HEK293 (cell line): ENCODE data around the gene VPS18.

Experiments used
- CTCF ChIA-PET: fragments of 350-600 bp; formaldehyde crosslinking; extraction: SDS; loops from one replicate; lab custom pipeline; 2021; ENCODE audit warnings: antibody characterized with exemption; lab: Yijun Ruan, JAX
- POLR2A ChIA-PET: fragments of 300-600 bp; formaldehyde crosslinking; extraction: SDS; loops from one replicate; lab custom pipeline; 2020; ENCODE audit warnings: antibody characterized with exemption, inconsistent platforms; lab: Yijun Ruan, JAX
- H3K27ac ChIP-seq: fragments of 200-500 bp; sonication (Bioruptor generic); 2 replicates; pipeline ENCODE4 v1.5.1; 2014; ENCODE audit warnings: low read depth, low read length, control low read depth, inconsistent platforms; ENCODE audit errors: extremely low read depth
- H3K36me3 ChIP-seq, 2 experiments: fragments of 200-500 bp in 1 of 2; sonication (Bioruptor generic) in 1 of 2; 1 replicate in 1 of 2; 2 replicates in 1 of 2; pipeline ENCODE4 v1.5.1; 2014 to 2017; ENCODE audit warnings: inconsistent platforms in 2 of 2, low read length in 2 of 2; ENCODE audit not compliant: control insufficient read depth in 2 of 2, insufficient read depth in 1 of 2
- H3K4me1 ChIP-seq: fragments of 200-500 bp; sonication (Bioruptor generic); 2 replicates; pipeline ENCODE4 v1.5.1; 2014; ENCODE audit warnings: mild to moderate bottlenecking, low read length, inconsistent platforms; ENCODE audit not compliant: control insufficient read depth, insufficient read depth
- H3K4me3 ChIP-seq: 2 replicates; pipeline ENCODE4 v1.5.1; 2011; ENCODE audit warnings: low read depth, mild to moderate bottlenecking, control low read depth, low read length, moderate library complexity
- H3K9me3 ChIP-seq: fragments of 200-500 bp; sonication (Bioruptor generic); 2 replicates; pipeline ENCODE4 v1.5.1; 2014; ENCODE audit warnings: low read depth, low read length, inconsistent platforms; ENCODE audit not compliant: control insufficient read depth, insufficient read depth
- GLIS1 ChIP-seq: fragments of 450-650 bp; formaldehyde crosslinking; IDR thresholded peaks from 2 replicates; pipeline ENCODE4 v1.5.1; 2016; ENCODE audit warnings: missing biosample characterization, missing genetic modification characterization
- MEIS1 ChIP-seq: sonication (generic); formaldehyde crosslinking; IDR thresholded peaks from 2 replicates; pipeline ENCODE4 v1.8.1; 2022; ENCODE audit warnings: missing genetic modification reagents, mild to moderate bottlenecking, borderline replicate concordance
- PRDM6 ChIP-seq: fragments of 450-650 bp; formaldehyde crosslinking; IDR thresholded peaks from 2 replicates; pipeline ENCODE4 v1.5.1; 2017; ENCODE audit warnings: missing biosample characterization, missing genetic modification characterization
- SETDB1 ChIP-seq: IDR thresholded peaks from one replicate; pipeline ENCODE4 v1.6.1; 2017; ENCODE audit warnings: mild to moderate bottlenecking, low read length, moderate library complexity, mixed read lengths; ENCODE audit not compliant: insufficient read length
- SP2 ChIP-seq: fragments of 450-650 bp; formaldehyde crosslinking; IDR thresholded peaks from 2 replicates; pipeline ENCODE4 v1.5.1; 2016; ENCODE audit warnings: missing biosample characterization, missing genetic modification characterization
- SP3 ChIP-seq: fragments of 450-650 bp; formaldehyde crosslinking; IDR thresholded peaks from 2 replicates; pipeline ENCODE4 v1.5.1; 2016; ENCODE audit warnings: missing biosample characterization, missing genetic modification characterization
- TRIM28 ChIP-seq: IDR thresholded peaks from 2 replicates; pipeline ENCODE4 v1.6.1; 2011; ENCODE audit warnings: low read length, control low read depth, borderline replicate concordance
- ZBTB1 ChIP-seq: fragments of 450-650 bp; formaldehyde crosslinking; IDR thresholded peaks from 2 replicates; pipeline ENCODE4 v1.5.1; 2016; ENCODE audit warnings: missing biosample characterization, missing genetic modification characterization
- ZBTB48 ChIP-seq: fragments of 450-650 bp; formaldehyde crosslinking; IDR thresholded peaks from 2 replicates; pipeline ENCODE4 v1.5.1; 2016; ENCODE audit warnings: missing biosample characterization, missing genetic modification characterization
- ZNF169 ChIP-seq: fragments of 450-650 bp; formaldehyde crosslinking; IDR thresholded peaks from 2 replicates; pipeline ENCODE4 v1.5.1; 2016; ENCODE audit warnings: missing biosample characterization, missing genetic modification characterization
- ZNF174 ChIP-seq: fragments of 450-650 bp; formaldehyde crosslinking; IDR thresholded peaks from 2 replicates; pipeline ENCODE4 v1.5.0; 2017; ENCODE audit warnings: missing biosample characterization, mild to moderate bottlenecking, missing genetic modification characterization
- ZNF175 ChIP-seq: fragments of 450-650 bp; formaldehyde crosslinking; IDR thresholded peaks from 2 replicates; pipeline ENCODE4 v1.5.1; 2016; ENCODE audit warnings: missing biosample characterization, missing genetic modification characterization
- ZNF19 ChIP-seq: fragments of 450-650 bp; formaldehyde crosslinking; IDR thresholded peaks from 2 replicates; pipeline ENCODE4; 2016; ENCODE audit warnings: missing biosample characterization, missing genetic modification characterization, low read depth
- ZNF23 ChIP-seq: fragments of 450-650 bp; formaldehyde crosslinking; IDR thresholded peaks from 2 replicates; pipeline ENCODE4 v1.5.1; 2016; ENCODE audit warnings: missing biosample characterization, missing genetic modification characterization, borderline replicate concordance
- ZNF324 ChIP-seq: fragments of 450-650 bp; formaldehyde crosslinking; IDR thresholded peaks from 2 replicates; pipeline ENCODE4 v1.5.1; 2016; ENCODE audit warnings: missing biosample characterization, missing genetic modification characterization
- ZNF362 ChIP-seq: fragments of 450-650 bp; formaldehyde crosslinking; IDR thresholded peaks from 2 replicates; pipeline ENCODE4 v1.5.1; 2016; ENCODE audit warnings: missing biosample characterization, missing genetic modification characterization
- ZNF37A ChIP-seq: fragments of 450-650 bp; IDR thresholded peaks from 2 replicates; pipeline ENCODE4 v1.5.1; 2018; ENCODE audit warnings: missing biosample characterization, missing genetic modification characterization
- ZNF558 ChIP-seq: fragments of 450-650 bp; formaldehyde crosslinking; IDR thresholded peaks from 2 replicates; pipeline ENCODE4 v1.5.1; 2016; ENCODE audit warnings: missing biosample characterization, missing genetic modification characterization
- ZNF571 ChIP-seq: fragments of 450-650 bp; formaldehyde crosslinking; IDR thresholded peaks from 2 replicates; pipeline ENCODE4 v1.5.0; 2017; ENCODE audit warnings: missing biosample characterization, missing genetic modification characterization
- ZNF76 ChIP-seq: fragments of 450-650 bp; formaldehyde crosslinking; IDR thresholded peaks from 2 replicates; pipeline ENCODE4; 2016; ENCODE audit warnings: low read depth, missing biosample characterization, missing genetic modification characterization, borderline replicate concordance
- ZNF837 ChIP-seq: fragments of 450-650 bp; formaldehyde crosslinking; IDR thresholded peaks from 2 replicates; pipeline ENCODE4 v1.5.1; 2016; ENCODE audit warnings: missing biosample characterization, missing genetic modification characterization
- ZNF843 ChIP-seq: fragments of 450-650 bp; formaldehyde crosslinking; IDR thresholded peaks from 2 replicates; pipeline ENCODE4 v1.5.1; 2016; ENCODE audit warnings: missing biosample characterization, missing genetic modification characterization
- ZSCAN23 ChIP-seq: fragments of 450-650 bp; formaldehyde crosslinking; IDR thresholded peaks from 2 replicates; pipeline ENCODE4 v1.5.1; 2016; ENCODE audit warnings: missing biosample characterization, missing genetic modification characterization
- TF ChIP-seq, protein P1 (sequence below): fragments of 450-650 bp; IDR thresholded peaks from 2 replicates; pipeline ENCODE4 v1.5.1; 2018; ENCODE audit warnings: missing biosample characterization, mild to moderate bottlenecking, missing genetic modification characterization
- TF ChIP-seq, protein P2 (sequence below): fragments of 450-650 bp; formaldehyde crosslinking; IDR thresholded peaks from 2 replicates; pipeline ENCODE4 v1.5.0; 2017; ENCODE audit warnings: missing biosample characterization, missing genetic modification characterization, borderline replicate concordance
- TF ChIP-seq, protein P3 (sequence below): fragments of 450-650 bp; formaldehyde crosslinking; IDR thresholded peaks from 2 replicates; pipeline ENCODE4 v1.5.1; 2017; ENCODE audit warnings: missing biosample characterization, missing genetic modification characterization
- TF ChIP-seq, protein P4 (sequence below): fragments of 450-650 bp; formaldehyde crosslinking; IDR thresholded peaks from 2 replicates; pipeline ENCODE4 v1.5.1; 2016; ENCODE audit warnings: missing biosample characterization, missing genetic modification characterization, borderline replicate concordance

Gene VPS18

GRCh38 chr15:40855706-40856234, 38.5 kb upstream of the VPS18 start:
- ChIA-PET CTCF (interaction anchor here (0.7 to 7.7 kb wide), 6 partner anchors 7 to 293 kb away, joined by 3 to 117 read pairs (median 22); partner anchors contain the start of genes SPINT1 and VPS18), POLR2A (interaction anchor here (1.6 to 2.1 kb wide), 2 partner anchors 18 to 39 kb away, joined by 4 read pairs; partner anchors contain the start of genes RHOV and VPS18)
- TF ChIP-seq ZNF558 (tag by site-specific recombination): no peak
- TF ChIP-seq ZNF571 (tag by site-specific recombination): no peak
- no peak for TF ChIP-seq ZBTB48 (tag by site-specific recombination)
- no peak for TF ChIP-seq ZNF37A
- no peak for TF ChIP-seq ZNF175 (tag by site-specific recombination)
- no peak for TF ChIP-seq ZNF19 (tag by site-specific recombination)
- TF ChIP-seq MEIS1 (CRISPR knock-in tag): no peak
- no peak for TF ChIP-seq GLIS1 (tag by site-specific recombination)
- TF ChIP-seq ZNF362: no peak
- no peak for TF ChIP-seq ZBTB1 (tag by site-specific recombination)
- no peak for TF ChIP-seq ZNF23 (tag by site-specific recombination)
- no peak for TF ChIP-seq SETDB1
- TF ChIP-seq, protein P1, sequence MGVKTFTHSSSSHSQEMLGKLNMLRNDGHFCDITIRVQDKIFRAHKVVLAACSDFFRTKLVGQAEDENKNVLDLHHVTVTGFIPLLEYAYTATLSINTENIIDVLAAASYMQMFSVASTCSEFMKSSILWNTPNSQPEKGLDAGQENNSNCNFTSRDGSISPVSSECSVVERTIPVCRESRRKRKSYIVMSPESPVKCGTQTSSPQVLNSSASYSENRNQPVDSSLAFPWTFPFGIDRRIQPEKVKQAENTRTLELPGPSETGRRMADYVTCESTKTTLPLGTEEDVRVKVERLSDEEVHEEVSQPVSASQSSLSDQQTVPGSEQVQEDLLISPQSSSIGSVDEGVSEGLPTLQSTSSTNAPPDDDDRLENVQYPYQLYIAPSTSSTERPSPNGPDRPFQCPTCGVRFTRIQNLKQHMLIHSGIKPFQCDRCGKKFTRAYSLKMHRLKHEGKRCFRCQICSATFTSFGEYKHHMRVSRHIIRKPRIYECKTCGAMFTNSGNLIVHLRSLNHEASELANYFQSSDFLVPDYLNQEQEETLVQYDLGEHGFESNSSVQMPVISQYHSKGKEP (tag by site-specific recombination): no peak
- TF ChIP-seq ZNF837 (tag by site-specific recombination): no peak
- TF ChIP-seq ZNF174 (tag by site-specific recombination): no peak
- TF ChIP-seq, protein P2, sequence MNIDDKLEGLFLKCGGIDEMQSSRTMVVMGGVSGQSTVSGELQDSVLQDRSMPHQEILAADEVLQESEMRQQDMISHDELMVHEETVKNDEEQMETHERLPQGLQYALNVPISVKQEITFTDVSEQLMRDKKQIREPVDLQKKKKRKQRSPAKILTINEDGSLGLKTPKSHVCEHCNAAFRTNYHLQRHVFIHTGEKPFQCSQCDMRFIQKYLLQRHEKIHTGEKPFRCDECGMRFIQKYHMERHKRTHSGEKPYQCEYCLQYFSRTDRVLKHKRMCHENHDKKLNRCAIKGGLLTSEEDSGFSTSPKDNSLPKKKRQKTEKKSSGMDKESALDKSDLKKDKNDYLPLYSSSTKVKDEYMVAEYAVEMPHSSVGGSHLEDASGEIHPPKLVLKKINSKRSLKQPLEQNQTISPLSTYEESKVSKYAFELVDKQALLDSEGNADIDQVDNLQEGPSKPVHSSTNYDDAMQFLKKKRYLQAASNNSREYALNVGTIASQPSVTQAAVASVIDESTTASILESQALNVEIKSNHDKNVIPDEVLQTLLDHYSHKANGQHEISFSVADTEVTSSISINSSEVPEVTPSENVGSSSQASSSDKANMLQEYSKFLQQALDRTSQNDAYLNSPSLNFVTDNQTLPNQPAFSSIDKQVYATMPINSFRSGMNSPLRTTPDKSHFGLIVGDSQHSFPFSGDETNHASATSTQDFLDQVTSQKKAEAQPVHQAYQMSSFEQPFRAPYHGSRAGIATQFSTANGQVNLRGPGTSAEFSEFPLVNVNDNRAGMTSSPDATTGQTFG: no peak
- no peak for TF ChIP-seq ZNF843 (tag by site-specific recombination)
- TF ChIP-seq ZNF324 (tag by site-specific recombination): no peak
- no peak for TF ChIP-seq SP2
- no peak for TF ChIP-seq ZNF76
- no peak overlapping the region for H3K27ac ChIP-seq
- H3K4me1 ChIP-seq: no peaks in the 10 kb centered on the region
- no peaks in the 10 kb centered on the region for H3K9me3 ChIP-seq
- H3K4me3 ChIP-seq: no peak overlapping the region
- H3K36me3 ChIP-seq: peaks cover 0 to 36% of the 10 kb centered on the region in 2 experiments; a peak in 2 of 3 replicates

- ChIA-PET CTCF (interaction anchor here (1.2 to 7.7 kb wide), 11 partner anchors 8 to 210 kb away, joined by 3 to 187 read pairs (median 19); partner anchors contain the start of genes SPINT1 and VPS18), POLR2A (interaction anchor here (3.2 to 3.8 kb wide), 2 partner anchors 16 to 38 kb away, joined by 47 to 49 read pairs; partner anchors contain the start of genes RHOV and VPS18)
- Histone ChIP-seq H3K4me1 (no peaks in the 10 kb centered on the region), H3K36me3 (peaks cover 0 to 35% of the 10 kb centered on the region in 2 experiments; a peak in 2 of 3 replicates), H3K9me3 (no peaks in the 10 kb centered on the region), H3K4me3 (no peak overlapping the region), H3K27ac (no peak overlapping the region)
- no peak for TF ChIP-seq PRDM6 (tag by site-specific recombination)
- no peak for TF ChIP-seq ZNF169 (tag by site-specific recombination)
- TF ChIP-seq, protein P3, sequence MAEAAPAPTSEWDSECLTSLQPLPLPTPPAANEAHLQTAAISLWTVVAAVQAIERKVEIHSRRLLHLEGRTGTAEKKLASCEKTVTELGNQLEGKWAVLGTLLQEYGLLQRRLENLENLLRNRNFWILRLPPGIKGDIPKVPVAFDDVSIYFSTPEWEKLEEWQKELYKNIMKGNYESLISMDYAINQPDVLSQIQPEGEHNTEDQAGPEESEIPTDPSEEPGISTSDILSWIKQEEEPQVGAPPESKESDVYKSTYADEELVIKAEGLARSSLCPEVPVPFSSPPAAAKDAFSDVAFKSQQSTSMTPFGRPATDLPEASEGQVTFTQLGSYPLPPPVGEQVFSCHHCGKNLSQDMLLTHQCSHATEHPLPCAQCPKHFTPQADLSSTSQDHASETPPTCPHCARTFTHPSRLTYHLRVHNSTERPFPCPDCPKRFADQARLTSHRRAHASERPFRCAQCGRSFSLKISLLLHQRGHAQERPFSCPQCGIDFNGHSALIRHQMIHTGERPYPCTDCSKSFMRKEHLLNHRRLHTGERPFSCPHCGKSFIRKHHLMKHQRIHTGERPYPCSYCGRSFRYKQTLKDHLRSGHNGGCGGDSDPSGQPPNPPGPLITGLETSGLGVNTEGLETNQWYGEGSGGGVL (tag by site-specific recombination): no peak
- TF ChIP-seq SP3 (tag by site-specific recombination): no peak
- no peak for TF ChIP-seq TRIM28
- no peak for TF ChIP-seq ZSCAN23 (tag by site-specific recombination)
- TF ChIP-seq, protein P4, sequence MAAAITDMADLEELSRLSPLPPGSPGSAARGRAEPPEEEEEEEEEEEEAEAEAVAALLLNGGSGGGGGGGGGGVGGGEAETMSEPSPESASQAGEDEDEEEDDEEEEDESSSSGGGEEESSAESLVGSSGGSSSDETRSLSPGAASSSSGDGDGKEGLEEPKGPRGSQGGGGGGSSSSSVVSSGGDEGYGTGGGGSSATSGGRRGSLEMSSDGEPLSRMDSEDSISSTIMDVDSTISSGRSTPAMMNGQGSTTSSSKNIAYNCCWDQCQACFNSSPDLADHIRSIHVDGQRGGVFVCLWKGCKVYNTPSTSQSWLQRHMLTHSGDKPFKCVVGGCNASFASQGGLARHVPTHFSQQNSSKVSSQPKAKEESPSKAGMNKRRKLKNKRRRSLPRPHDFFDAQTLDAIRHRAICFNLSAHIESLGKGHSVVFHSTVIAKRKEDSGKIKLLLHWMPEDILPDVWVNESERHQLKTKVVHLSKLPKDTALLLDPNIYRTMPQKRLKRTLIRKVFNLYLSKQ: no peak
Observed at GRCh38 chr15:40856746-40857145, 37.5 kb upstream of the VPS18 start.
